ENCODE results near the gene TMEM272. TPM values are rescaled to one million over a fixed set of nuclear protein-coding genes. Genes with fewer than 3 reads are reported as not detected.

The TMEM272 gene
- total and polyA plus RNA-seq, 2 donors (not counting 3 experiments of a cell fraction or from before 2014, with no cell fraction given), result not detected

GRCh38 chr13:51879133-51879532, 34.2 kb upstream of the TMEM272 start:
- Histone ChIP-seq H4K20me1 (replicated peaks; ENCODE audit: control insufficient read depth, extremely low read depth, insufficient read depth, low read length) (no peaks in the 10 kb centered on the region), H3K9me1 (replicated peaks; ENCODE audit: control insufficient read depth, extremely low read depth, insufficient read depth, low read length) (no peaks in the 10 kb centered on the region), H3K79me2 (ENCODE audit: control insufficient read depth, insufficient read depth, low read length) (no peaks in the 10 kb centered on the region), H3K4me1 (ENCODE audit: control insufficient read depth, extremely low read depth, insufficient read depth, low read length) (no peaks in the 10 kb centered on the region), H3K4me3 (replicated peaks in 1 of 3; ENCODE audit: insufficient read depth in 1 of 3, low read depth in 1 of 3, low read length in 3 of 3) (no peak overlapping the region), H3K9me3 (replicated peaks; ENCODE audit: control insufficient read depth, insufficient read depth, low read length) (no peaks in the 10 kb centered on the region), H3K4me2 (ENCODE audit: insufficient read depth, low read length) (no peak overlapping the region), H3K27ac (ENCODE audit: insufficient read depth, low read depth, low read length) (no peak overlapping the region), H3K36me3 (ENCODE audit: control insufficient read depth in 2 of 2, extremely low read depth in 1 of 2, insufficient read depth in 2 of 2, low read length in 2 of 2) (no peaks in the 10 kb centered on the region), H3K9ac (replicated peaks; ENCODE audit: extremely low read depth, insufficient read depth, low read length) (no peak overlapping the region), H3K27me3 (ENCODE audit: control insufficient read depth in 2 of 2, insufficient read depth in 2 of 2, low read length in 2 of 2) (peaks cover 1 to 6% of the 10 kb centered on the region in 2 experiments), H2AFZ (ENCODE audit: low read depth, low read length) (no peak overlapping the region)
- DNase-seq (ENCODE audit: low read depth, low spot score) (no peak), FAIRE-seq (no peak)
- CTCF ChIA-PET, result no interaction called here
- no peak for TF ChIP-seq MYC (IDR thresholded peaks at IDR 0.05; ENCODE audit: low read depth, low read length)
- no peak for TF ChIP-seq POLR2AphosphoS5 (IDR thresholded peaks at IDR 0.05; ENCODE audit: insufficient read depth, low read depth, low read length)
- TF ChIP-seq GATA2 (IDR thresholded peaks at IDR 0.05; ENCODE audit: insufficient read depth, insufficient read length, low read depth, low read length), result no peak
- no peak for TF ChIP-seq EZH2 (IDR thresholded peaks at IDR 0.05; ENCODE audit: borderline replicate concordance, low read depth, low read length, severe bottlenecking)
- no peak for TF ChIP-seq MAX (IDR thresholded peaks at IDR 0.05; ENCODE audit: insufficient read depth, insufficient read length)
- TF ChIP-seq JUN (IDR thresholded peaks at IDR 0.05; ENCODE audit: borderline replicate concordance, insufficient read depth, insufficient read length, low read depth), result no peak
- TF ChIP-seq POLR2A (IDR thresholded peaks at IDR 0.05; ENCODE audit: low read depth, low read length), result no peak
- no peak for TF ChIP-seq FOS (IDR thresholded peaks at IDR 0.05; ENCODE audit: borderline replicate concordance, insufficient read depth, low read length)
- no peak for TF ChIP-seq CTCF (IDR thresholded peaks at IDR 0.05; ENCODE audit: extremely low read depth in 1 of 2, insufficient read depth in 1 of 2, low read depth in 1 of 2, low read length in 2 of 2)
- POLR2A ChIA-PET, result no interaction called here
- dilution Hi-C loops (cut with MboI; ENCODE audit: extremely low pct_ligation_motif_present, low sequenced_read_pairs), result no loop called here
- no TSS peak for BruUV-seq (replicated peaks)
- intact Hi-C loops (cut with micrococcal nuclease), result no loop called here

Data from endothelial cell of umbilical vein (primary cell).